SK-N-SH (cell line): Measurements from ENCODE around the gene HNRNPD. TPM values are rescaled to one million over a fixed set of nuclear protein-coding genes. Genes with fewer than 3 reads are reported as not detected.

ENCODE experiments used
- CTCF ChIA-PET: fragments of 300-600, 350-600 bp; formaldehyde crosslinking; extraction: SDS; loops from one replicate; lab custom pipeline; 2021; lab: Yijun Ruan, JAX
- POLR2A ChIA-PET: fragments of 350-600 bp; sonication (Branson Sonifier 250); formaldehyde crosslinking; extraction: SDS; loops from one replicate; lab custom pipeline; 2020; ENCODE audit warnings: antibody characterized with exemption, inconsistent platforms; lab: Yijun Ruan, JAX
- DNase-seq: peaks from one replicate; pipeline ENCODE4 v3.0.0; 2012
- H2AFZ ChIP-seq: fragments of 200-600 bp; sonication (generic); 2 replicates; pipeline ENCODE4 v1.8.1; 2016; ENCODE audit warnings: antibody characterized with exemption, mild to moderate bottlenecking, low read depth
- H3F3A ChIP-seq: fragments of 200-600 bp; sonication (generic); replicated peaks from 2 replicates; pipeline ENCODE3; 2016; ENCODE audit warnings: antibody characterized with exemption, mild to moderate bottlenecking; ENCODE audit not compliant: insufficient read depth
- H3K27ac ChIP-seq, 2 experiments: fragments of 200-500 bp in 1 of 2; fragments of 200-600 bp in 1 of 2; sonication (Bioruptor generic) in 1 of 2; sonication (generic), shearing (Covaris generic) in 1 of 2; 2 replicates each; pipeline versions ENCODE4 v1.5.1 to v1.6.1; 2014 to 2016; ENCODE audit warnings: low read depth in 2 of 2, inconsistent platforms in 1 of 2, low read length in 1 of 2, mild to moderate bottlenecking in 1 of 2, mixed read lengths in 1 of 2
- H3K27me3 ChIP-seq: fragments of 200-600 bp; sonication (generic), shearing (Covaris generic); 2 replicates; pipeline ENCODE4 v1.6.1; 2016; ENCODE audit warnings: mixed run types; ENCODE audit not compliant: insufficient read depth
- H3K36me3 ChIP-seq, 2 experiments: fragments of 200-500 bp in 1 of 2; fragments of 200-600 bp in 1 of 2; sonication (Bioruptor generic) in 1 of 2; sonication (generic) in 1 of 2; replicated peaks in 1 of 2; 2 replicates each; pipeline versions ENCODE3 to v1.5.1; 2014 to 2016; ENCODE audit warnings: low read length in 1 of 2, mild to moderate bottlenecking in 1 of 2; ENCODE audit not compliant: insufficient read depth in 2 of 2, control insufficient read depth in 1 of 2
- H3K4me1 ChIP-seq, 2 experiments: fragments of 200-500 bp in 1 of 2; fragments of 200-600 bp in 1 of 2; sonication (Bioruptor generic) in 1 of 2; sonication (generic), shearing (Covaris generic) in 1 of 2; 2 replicates each; pipeline versions ENCODE4 v1.5.1 to v1.6.1; 2014 to 2016; ENCODE audit warnings: low read depth in 1 of 2, low read length in 1 of 2, mixed run types in 1 of 2; ENCODE audit not compliant: insufficient read depth in 2 of 2, control insufficient read depth in 1 of 2
- H3K4me2 ChIP-seq: fragments of 200-600 bp; sonication (generic), shearing (Covaris generic); 2 replicates; pipeline ENCODE4 v1.6.1; 2017; ENCODE audit warnings: mixed run types
- H3K4me3 ChIP-seq, 2 experiments: fragments of 200-500 bp in 1 of 2; fragments of 200-600 bp in 1 of 2; sonication (Bioruptor generic) in 1 of 2; sonication (generic), shearing (Covaris generic) in 1 of 2; 2 replicates each; pipeline versions ENCODE4 v1.5.1 to v1.8.1; 2014 to 2016; ENCODE audit warnings: low read depth in 2 of 2, inconsistent platforms in 1 of 2, low read length in 1 of 2, mild to moderate bottlenecking in 1 of 2, mixed read lengths in 1 of 2, moderate library complexity in 1 of 2
- H3K79me2 ChIP-seq: fragments of 200-600 bp; sonication (generic); 2 replicates; pipeline ENCODE4 v1.8.1; 2017; ENCODE audit warnings: mild to moderate bottlenecking; ENCODE audit not compliant: insufficient read depth
- H3K9ac ChIP-seq: fragments of 200-600 bp; sonication (generic); 2 replicates; pipeline ENCODE4 v1.6.1; 2017; ENCODE audit warnings: mixed run types
- H3K9me2 ChIP-seq: fragments of 200-600 bp; sonication (generic); 2 replicates; pipeline ENCODE4 v1.6.1; 2017; ENCODE audit warnings: mixed run types
- H3K9me3 ChIP-seq: fragments of 200-600 bp; sonication (generic); 2 replicates; pipeline ENCODE4 v1.6.1; 2017; ENCODE audit warnings: mixed run types, mild to moderate bottlenecking, moderate library complexity
- H4K20me1 ChIP-seq: fragments of 200-600 bp; sonication (generic); 2 replicates; pipeline ENCODE4 v1.6.1; 2017; ENCODE audit warnings: mild to moderate bottlenecking, mixed run types; ENCODE audit not compliant: insufficient read depth
- JUND ChIP-seq: IDR thresholded peaks from 2 replicates; pipeline ENCODE4 v1.4.0; 2012
- MEF2A ChIP-seq: IDR thresholded peaks from 2 replicates; pipeline ENCODE4 v1.4.0; 2012; ENCODE audit warnings: low read depth, borderline replicate concordance
- POLR2AphosphoS5 ChIP-seq: IDR thresholded peaks from 2 replicates; pipeline ENCODE4 v1.6.1; 2012; ENCODE audit warnings: low read depth, low read length
- RFX5 ChIP-seq: IDR thresholded peaks from 2 replicates; pipeline ENCODE4 v1.6.1; 2012; ENCODE audit warnings: mild to moderate bottlenecking, improper control_type of control experiment, low read length
- TCF12 ChIP-seq: IDR thresholded peaks from 2 replicates; pipeline ENCODE4 v1.4.0; 2012
- WGBS: methylation state at CpG from one replicate; pipeline ENCODE4 v1.1.6; 2017; ENCODE audit warnings: low lambda C conversion rate; 5-methylcytosine and 5-hydroxymethylcytosine counted together
- polyA plus RNA-seq, 3 experiments: library from polyadenylated mRNA; depleted of rRNA; stranded (reverse); fragments of >200 nt; gene quantifications; 2 replicates each; pipeline ENCODE4 v1.2.3, GENCODE V29; 2012
- TF ChIP-seq, protein P1 (sequence below): IDR thresholded peaks from 2 replicates; pipeline ENCODE4; 2012
- TF ChIP-seq, protein P2 (sequence below): IDR thresholded peaks from 2 replicates; pipeline ENCODE4 v1.4.0; 2012; ENCODE audit warnings: low read depth
- TF ChIP-seq, protein P3 (sequence below): fragments of 150-350 bp; IDR thresholded peaks from 2 replicates; pipeline ENCODE4 v1.6.1; 2016; ENCODE audit warnings: mild to moderate bottlenecking, low read depth, low read length
- TF ChIP-seq, protein P4 (sequence below): IDR thresholded peaks from 2 replicates; pipeline ENCODE4 v1.6.1; 2012; ENCODE audit warnings: mild to moderate bottlenecking, low read depth, low read length, moderate library complexity

The HNRNPD gene
- polyA plus RNA-seq, 1 of the 3 experiments (the other 2 are of a cell fraction): 286 TPM

DNA sequence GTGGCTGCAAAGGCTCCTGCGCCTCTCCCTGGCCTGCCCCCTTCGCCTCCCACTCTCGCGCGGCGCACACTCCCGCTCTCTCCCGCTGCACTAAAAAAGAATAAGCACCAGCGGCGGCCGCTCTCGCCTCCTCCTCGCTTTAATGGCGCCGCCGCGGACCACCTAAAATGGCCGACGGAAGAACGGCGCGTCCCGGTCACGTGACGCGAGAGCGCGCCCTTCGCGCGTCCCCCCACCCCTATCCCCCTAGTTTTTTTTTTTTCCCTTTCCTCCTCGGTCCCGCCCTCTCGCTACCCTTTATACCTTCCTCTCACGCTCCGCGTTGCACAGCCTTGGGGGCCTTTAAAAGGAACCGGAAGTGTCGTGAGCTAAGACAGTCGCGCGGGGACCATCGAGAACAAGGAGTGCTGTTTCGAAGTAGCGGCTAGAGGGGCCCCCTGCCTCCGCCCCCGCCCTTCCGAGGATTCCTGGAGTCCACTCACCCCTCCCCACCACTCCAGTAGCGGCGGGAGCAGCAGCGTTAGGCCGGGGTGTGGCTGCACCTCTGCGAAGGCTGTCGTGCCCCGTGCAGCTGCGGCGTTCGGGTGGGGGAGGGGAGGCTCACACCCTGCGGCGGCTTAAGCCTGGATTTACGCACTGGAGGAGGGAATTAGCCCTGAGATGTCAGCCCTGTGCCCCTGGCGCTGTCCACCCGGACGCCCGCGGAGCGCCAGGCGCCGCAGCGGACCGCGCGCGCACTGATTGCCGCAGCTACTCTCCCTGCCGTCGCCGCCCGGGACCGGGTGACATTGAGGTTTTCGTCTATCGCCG, at the start of gene HNRNPD (continued):
- TF ChIP-seq, protein P1, sequence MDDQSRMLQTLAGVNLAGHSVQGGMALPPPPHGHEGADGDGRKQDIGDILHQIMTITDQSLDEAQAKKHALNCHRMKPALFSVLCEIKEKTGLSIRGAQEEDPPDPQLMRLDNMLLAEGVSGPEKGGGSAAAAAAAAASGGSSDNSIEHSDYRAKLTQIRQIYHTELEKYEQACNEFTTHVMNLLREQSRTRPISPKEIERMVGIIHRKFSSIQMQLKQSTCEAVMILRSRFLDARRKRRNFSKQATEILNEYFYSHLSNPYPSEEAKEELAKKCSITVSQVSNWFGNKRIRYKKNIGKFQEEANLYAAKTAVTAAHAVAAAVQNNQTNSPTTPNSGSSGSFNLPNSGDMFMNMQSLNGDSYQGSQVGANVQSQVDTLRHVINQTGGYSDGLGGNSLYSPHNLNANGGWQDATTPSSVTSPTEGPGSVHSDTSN: peak; percentile 28; the same call in 1 of the 2 replicates
- TF ChIP-seq, protein P2, sequence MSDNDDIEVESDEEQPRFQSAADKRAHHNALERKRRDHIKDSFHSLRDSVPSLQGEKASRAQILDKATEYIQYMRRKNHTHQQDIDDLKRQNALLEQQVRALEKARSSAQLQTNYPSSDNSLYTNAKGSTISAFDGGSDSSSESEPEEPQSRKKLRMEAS: peak; percentile 86
- TF ChIP-seq RFX5 (peak; percentile 67; the same call in 1 of the 2 replicates), TCF12 (peak; percentile 54), MEF2A (no peak)
- TF ChIP-seq, protein P3, sequence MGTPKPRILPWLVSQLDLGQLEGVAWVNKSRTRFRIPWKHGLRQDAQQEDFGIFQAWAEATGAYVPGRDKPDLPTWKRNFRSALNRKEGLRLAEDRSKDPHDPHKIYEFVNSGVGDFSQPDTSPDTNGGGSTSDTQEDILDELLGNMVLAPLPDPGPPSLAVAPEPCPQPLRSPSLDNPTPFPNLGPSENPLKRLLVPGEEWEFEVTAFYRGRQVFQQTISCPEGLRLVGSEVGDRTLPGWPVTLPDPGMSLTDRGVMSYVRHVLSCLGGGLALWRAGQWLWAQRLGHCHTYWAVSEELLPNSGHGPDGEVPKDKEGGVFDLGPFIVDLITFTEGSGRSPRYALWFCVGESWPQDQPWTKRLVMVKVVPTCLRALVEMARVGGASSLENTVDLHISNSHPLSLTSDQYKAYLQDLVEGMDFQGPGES: no peak
- TF ChIP-seq, protein P4, sequence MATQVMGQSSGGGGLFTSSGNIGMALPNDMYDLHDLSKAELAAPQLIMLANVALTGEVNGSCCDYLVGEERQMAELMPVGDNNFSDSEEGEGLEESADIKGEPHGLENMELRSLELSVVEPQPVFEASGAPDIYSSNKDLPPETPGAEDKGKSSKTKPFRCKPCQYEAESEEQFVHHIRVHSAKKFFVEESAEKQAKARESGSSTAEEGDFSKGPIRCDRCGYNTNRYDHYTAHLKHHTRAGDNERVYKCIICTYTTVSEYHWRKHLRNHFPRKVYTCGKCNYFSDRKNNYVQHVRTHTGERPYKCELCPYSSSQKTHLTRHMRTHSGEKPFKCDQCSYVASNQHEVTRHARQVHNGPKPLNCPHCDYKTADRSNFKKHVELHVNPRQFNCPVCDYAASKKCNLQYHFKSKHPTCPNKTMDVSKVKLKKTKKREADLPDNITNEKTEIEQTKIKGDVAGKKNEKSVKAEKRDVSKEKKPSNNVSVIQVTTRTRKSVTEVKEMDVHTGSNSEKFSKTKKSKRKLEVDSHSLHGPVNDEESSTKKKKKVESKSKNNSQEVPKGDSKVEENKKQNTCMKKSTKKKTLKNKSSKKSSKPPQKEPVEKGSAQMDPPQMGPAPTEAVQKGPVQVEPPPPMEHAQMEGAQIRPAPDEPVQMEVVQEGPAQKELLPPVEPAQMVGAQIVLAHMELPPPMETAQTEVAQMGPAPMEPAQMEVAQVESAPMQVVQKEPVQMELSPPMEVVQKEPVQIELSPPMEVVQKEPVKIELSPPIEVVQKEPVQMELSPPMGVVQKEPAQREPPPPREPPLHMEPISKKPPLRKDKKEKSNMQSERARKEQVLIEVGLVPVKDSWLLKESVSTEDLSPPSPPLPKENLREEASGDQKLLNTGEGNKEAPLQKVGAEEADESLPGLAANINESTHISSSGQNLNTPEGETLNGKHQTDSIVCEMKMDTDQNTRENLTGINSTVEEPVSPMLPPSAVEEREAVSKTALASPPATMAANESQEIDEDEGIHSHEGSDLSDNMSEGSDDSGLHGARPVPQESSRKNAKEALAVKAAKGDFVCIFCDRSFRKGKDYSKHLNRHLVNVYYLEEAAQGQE: peak; percentile 77
- TF ChIP-seq, all 33 proteins: peak for 23

GRCh38 chr4:82422616-82423015, 48.8 kb upstream of the HNRNPD start:
- DNase-seq: no peak
- H3K27me3 ChIP-seq: no peaks in the 10 kb centered on the region

More at GRCh38 chr4:82422616-82423015, 48.8 kb upstream of the HNRNPD start:
- Histone ChIP-seq H3F3A (peaks cover 45% of the 10 kb centered on the region), H2AFZ (no peak overlapping the region), H4K20me1 (peaks cover 53% of the 10 kb centered on the region), H3K9me2 (no peaks in the 10 kb centered on the region), H3K79me2 (peaks cover 35% of the 10 kb centered on the region), H3K9me3 (no peaks in the 10 kb centered on the region), H3K4me1 (peaks cover 10 to 17% of the 10 kb centered on the region in 2 experiments; a peak in 3 of 4 replicates), H3K4me2 (no peak overlapping the region), H3K9ac (no peak overlapping the region), H3K27ac (no peak overlapping the region), H3K4me3 (no peak overlapping the region), H3K36me3 (peaks cover 53 to 54% of the 10 kb centered on the region in 2 experiments)
- WGBS: 84% methylated on average over 5 of the region's 5 CpGs
- ChIA-PET CTCF (interaction anchor here (1.1 kb wide), 1 partner anchor 52 kb away, joined by 3 read pairs; no protein-coding TSS in a partner anchor), POLR2A (no interaction called here)
- TF ChIP-seq JUND: no peak
- TF ChIP-seq POLR2AphosphoS5: 0 out of 2 replicates have a peak, but pooled peaks have one; percentile 9
